ENCODE results near the gene CELA3B.
"Not testable (repeated sequence)": the region's sequence is repeated elsewhere in the genome, so short reads cannot be mapped to it uniquely, and the experiment has no call there.

CELA3B gene

DNA sequence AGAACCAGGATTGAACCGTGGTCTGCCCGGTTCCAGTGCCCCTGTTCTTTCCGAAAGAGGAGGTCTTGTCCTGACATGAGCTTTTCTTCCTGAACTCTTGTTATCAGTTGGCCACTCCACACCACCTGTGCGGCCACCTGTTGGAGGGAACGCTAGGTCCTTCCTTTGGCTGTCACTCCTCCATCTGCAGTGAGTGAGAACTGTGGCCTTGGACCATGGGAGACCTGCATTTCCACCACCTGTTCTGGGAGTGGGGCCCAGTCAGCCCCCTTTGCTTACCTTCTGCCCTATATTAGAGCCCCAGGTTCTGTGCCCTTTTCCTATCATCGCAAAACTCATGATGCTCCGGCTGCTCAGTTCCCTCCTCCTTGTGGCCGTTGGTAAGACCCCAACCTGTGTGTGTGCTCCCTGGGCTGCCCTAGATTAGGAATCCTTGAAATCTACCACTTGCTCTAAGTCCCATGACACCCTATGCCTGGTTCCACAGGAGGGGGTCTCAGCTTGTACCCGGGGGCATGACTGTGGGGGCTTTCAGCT is at the start of gene CELA3B:
Gene CELA3B (plus strand): TSS at position 320 of the 537 bp plus-strand sequence. CDS start 18 bp downstream, at position 338.
- not testable (repeated sequence) for H3K9me3 ChIP-seq (ENCODE audit: control insufficient read depth, low read length); H3K27me3 ChIP-seq (ENCODE audit: control insufficient read depth, insufficient read depth, low read length); H3K9ac ChIP-seq (ENCODE audit: low read length); H3K36me3 ChIP-seq (ENCODE audit: control insufficient read depth, insufficient read depth, low read length); H3K4me3 ChIP-seq (ENCODE audit: low read length); H3K4me1 ChIP-seq (ENCODE audit: control insufficient read depth, insufficient read depth, low read length)

GRCh38 chr1:21927533-21928237 is 49.1 kb upstream of the CELA3B start:
- peak overlapping the region; percentile 6 for H3K9ac ChIP-seq (ENCODE audit: low read length)
- H3K9me3 ChIP-seq (ENCODE audit: control insufficient read depth, low read length) = no peaks in the 10 kb centered on the region
- H3K4me3 ChIP-seq (ENCODE audit: low read length) = no peak overlapping the region
- H3K36me3 ChIP-seq (ENCODE audit: control insufficient read depth, insufficient read depth, low read length) = no peaks in the 10 kb centered on the region
- no peaks in the 10 kb centered on the region for H3K27me3 ChIP-seq (ENCODE audit: control insufficient read depth, insufficient read depth, low read length)
- H3K4me1 ChIP-seq (ENCODE audit: control insufficient read depth, insufficient read depth, low read length) = peaks cover 72% of the 10 kb centered on the region

- Histone ChIP-seq H3K4me1 (ENCODE audit: control insufficient read depth, insufficient read depth, low read length) (peaks cover 86% of the 10 kb centered on the region), H3K36me3 (ENCODE audit: control insufficient read depth, insufficient read depth, low read length) (no peaks in the 10 kb centered on the region), H3K9me3 (ENCODE audit: control insufficient read depth, low read length) (no peaks in the 10 kb centered on the region), H3K4me3 (ENCODE audit: low read length) (no peak overlapping the region), H3K9ac (ENCODE audit: low read length) (no peak overlapping the region), H3K27me3 (ENCODE audit: control insufficient read depth, insufficient read depth, low read length) (no peaks in the 10 kb centered on the region)
Observed at GRCh38 chr1:21930080-21930571, 46.7 kb upstream of the CELA3B start.

DNA sequence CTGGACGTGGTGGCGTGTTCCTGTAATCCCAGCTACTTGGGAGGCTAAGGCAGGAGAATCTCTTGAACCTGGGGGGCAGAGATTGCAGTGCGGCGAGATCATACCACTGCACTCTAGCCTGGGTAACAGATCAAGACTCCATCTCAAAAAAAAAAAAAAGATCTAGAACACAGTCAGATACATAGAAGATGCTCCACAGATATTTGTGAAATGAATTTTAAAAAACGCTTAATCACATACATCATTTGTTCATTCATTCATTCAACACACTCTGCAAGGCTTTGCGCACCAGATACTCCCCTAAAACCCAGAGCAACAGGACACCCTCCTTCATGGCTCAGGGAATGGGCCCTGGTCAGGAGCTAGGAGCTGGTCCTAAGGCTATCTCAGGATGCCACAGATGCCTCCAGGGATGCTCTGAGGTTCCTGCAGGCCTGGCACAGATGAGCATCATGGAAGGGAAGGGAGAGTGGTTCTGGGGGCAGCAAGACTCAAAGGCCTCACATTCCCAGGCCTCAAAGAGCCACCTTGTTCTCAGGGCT is 46.1 kb upstream of the CELA3B start:
- Histone ChIP-seq H3K27me3 (ENCODE audit: control insufficient read depth, insufficient read depth, low read length) (no peaks in the 10 kb centered on the region), H3K4me3 (ENCODE audit: low read length) (no peak overlapping the region), H3K9ac (ENCODE audit: low read length) (no peak overlapping the region), H3K36me3 (ENCODE audit: control insufficient read depth, insufficient read depth, low read length) (no peaks in the 10 kb centered on the region), H3K9me3 (ENCODE audit: control insufficient read depth, low read length) (no peaks in the 10 kb centered on the region), H3K4me1 (ENCODE audit: control insufficient read depth, insufficient read depth, low read length) (peaks cover 86% of the 10 kb centered on the region)

GRCh38 chr1:21931171-21932093 is 45.4 kb upstream of the CELA3B start:
- Histone ChIP-seq H3K4me1 (ENCODE audit: control insufficient read depth, insufficient read depth, low read length) (peaks cover 81% of the 10 kb centered on the region), H3K9ac (ENCODE audit: low read length) (peak overlapping the region; percentile 64), H3K9me3 (ENCODE audit: control insufficient read depth, low read length) (no peaks in the 10 kb centered on the region), H3K36me3 (ENCODE audit: control insufficient read depth, insufficient read depth, low read length) (no peaks in the 10 kb centered on the region), H3K4me3 (ENCODE audit: low read length) (no peak overlapping the region), H3K27me3 (ENCODE audit: control insufficient read depth, insufficient read depth, low read length) (no peaks in the 10 kb centered on the region)

DNA sequence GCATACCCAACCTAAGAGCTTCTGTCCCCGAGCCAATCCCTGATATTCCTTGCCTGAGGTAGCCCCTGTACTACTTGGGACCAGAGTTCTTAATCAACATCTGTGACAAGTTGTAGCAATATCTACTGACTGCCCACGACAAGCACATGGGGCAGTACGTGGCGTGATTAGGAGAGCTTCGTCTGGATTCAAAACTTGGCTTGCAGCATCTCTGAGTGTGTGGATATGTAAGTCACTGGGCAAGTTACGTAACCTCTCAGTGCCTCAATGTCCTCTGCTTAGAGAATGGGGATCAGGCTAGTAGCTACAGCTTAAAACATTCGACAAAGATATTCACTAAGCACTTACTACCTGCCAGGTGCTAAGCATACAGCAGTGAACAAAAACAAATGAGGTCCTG is 44.7 kb upstream of the CELA3B start:
- H3K4me1 ChIP-seq (ENCODE audit: control insufficient read depth, insufficient read depth, low read length) = peaks cover 74% of the 10 kb centered on the region
- H3K4me3 ChIP-seq (ENCODE audit: low read length) = no peak overlapping the region
- H3K36me3 ChIP-seq (ENCODE audit: control insufficient read depth, insufficient read depth, low read length) = no peaks in the 10 kb centered on the region
- H3K9me3 ChIP-seq (ENCODE audit: control insufficient read depth, low read length) = no peaks in the 10 kb centered on the region
- H3K9ac ChIP-seq (ENCODE audit: low read length) = peak overlapping the region; percentile 64
- H3K27me3 ChIP-seq (ENCODE audit: control insufficient read depth, insufficient read depth, low read length) = no peaks in the 10 kb centered on the region

- Histone ChIP-seq H3K9ac (ENCODE audit: low read length) (peak overlapping the region; percentile 64), H3K27me3 (ENCODE audit: control insufficient read depth, insufficient read depth, low read length) (no peaks in the 10 kb centered on the region), H3K4me1 (ENCODE audit: control insufficient read depth, insufficient read depth, low read length) (peaks cover 72% of the 10 kb centered on the region), H3K36me3 (ENCODE audit: control insufficient read depth, insufficient read depth, low read length) (no peaks in the 10 kb centered on the region), H3K9me3 (ENCODE audit: control insufficient read depth, low read length) (no peaks in the 10 kb centered on the region), H3K4me3 (ENCODE audit: low read length) (peak overlapping the region; percentile 1)
Observed at GRCh38 chr1:21933397-21934248, 43.2 kb upstream of the CELA3B start.

GRCh38 chr1:21935393-21935804 is 41.4 kb upstream of the CELA3B start:
- Histone ChIP-seq H3K4me1 (ENCODE audit: control insufficient read depth, insufficient read depth, low read length) (peaks cover 78% of the 10 kb centered on the region), H3K4me3 (ENCODE audit: low read length) (peak overlapping the region; percentile 51)

DNA sequence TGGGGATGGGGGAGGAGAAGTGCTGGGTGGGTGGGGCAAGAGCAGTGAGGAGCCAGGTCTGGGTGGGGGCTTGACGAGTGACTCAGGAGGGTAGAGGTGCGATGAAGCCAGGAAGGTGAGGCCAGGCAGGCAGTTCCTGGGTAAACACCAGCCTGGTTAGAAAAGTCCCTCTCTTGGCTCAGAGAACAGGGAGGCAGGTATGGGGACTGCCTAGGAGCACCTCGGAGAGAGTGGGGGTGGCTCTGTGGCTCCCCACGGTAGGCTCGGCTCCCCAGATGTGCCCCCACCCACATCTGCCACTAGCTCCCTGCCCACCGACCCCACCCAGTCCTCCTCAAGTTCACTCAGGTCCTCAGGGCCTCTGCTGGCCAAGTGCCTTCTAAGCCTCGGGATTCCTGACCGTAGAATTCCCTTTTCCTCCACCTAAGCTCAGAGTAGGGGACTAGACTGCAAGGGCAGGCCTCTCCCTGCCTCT is 40.9 kb upstream of the CELA3B start:
- H3K9me3 ChIP-seq (ENCODE audit: control insufficient read depth, low read length) = no peaks in the 10 kb centered on the region
- H3K9ac ChIP-seq (ENCODE audit: low read length) = peak overlapping the region; percentile 72
- H3K4me1 ChIP-seq (ENCODE audit: control insufficient read depth, insufficient read depth, low read length) = peaks cover 73% of the 10 kb centered on the region
- no peaks in the 10 kb centered on the region for H3K36me3 ChIP-seq (ENCODE audit: control insufficient read depth, insufficient read depth, low read length)
- H3K27me3 ChIP-seq (ENCODE audit: control insufficient read depth, insufficient read depth, low read length) = no peaks in the 10 kb centered on the region
- peak overlapping the region; percentile 51 for H3K4me3 ChIP-seq (ENCODE audit: low read length)

More at GRCh38 chr1:21935393-21935804, 41.4 kb upstream of the CELA3B start:
- Histone ChIP-seq H3K36me3 (ENCODE audit: control insufficient read depth, insufficient read depth, low read length) (no peaks in the 10 kb centered on the region), H3K27me3 (ENCODE audit: control insufficient read depth, insufficient read depth, low read length) (no peaks in the 10 kb centered on the region), H3K9ac (ENCODE audit: low read length) (peak overlapping the region; percentile 72), H3K9me3 (ENCODE audit: control insufficient read depth, low read length) (no peaks in the 10 kb centered on the region)

DNA sequence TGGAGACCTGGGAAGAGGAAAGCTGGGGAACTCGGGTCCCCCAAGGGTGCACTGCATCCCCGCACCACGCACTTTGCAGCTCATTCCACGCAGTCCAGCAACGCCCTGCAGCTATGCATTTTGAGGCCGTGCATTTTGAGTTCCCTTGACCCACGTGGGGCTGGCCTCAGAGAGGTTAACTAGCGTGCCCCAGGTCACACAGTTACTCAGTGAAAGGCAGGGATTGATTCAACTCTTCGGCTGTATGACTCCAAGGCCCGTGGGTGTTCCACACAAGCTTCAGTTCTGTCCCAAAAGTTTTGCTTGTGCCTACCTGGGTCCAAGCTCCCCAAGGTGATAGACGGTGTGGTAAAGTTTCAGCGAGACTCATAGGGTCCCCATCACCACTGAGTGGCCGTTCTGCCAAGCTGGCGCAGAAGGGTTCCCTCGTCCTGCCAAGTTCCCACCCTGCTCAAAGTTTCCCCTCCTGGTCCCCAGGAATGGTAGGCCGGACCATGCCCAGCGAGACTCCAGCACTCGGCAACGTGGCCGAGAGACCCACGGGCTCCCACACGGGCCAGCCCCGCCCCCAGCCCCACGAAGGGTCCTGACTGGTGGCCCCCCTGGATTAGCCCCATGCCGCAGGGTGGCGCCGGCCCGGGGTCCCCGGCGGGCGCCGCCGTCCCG is 40.3 kb upstream of the CELA3B start:
- no peaks in the 10 kb centered on the region for H3K27me3 ChIP-seq (ENCODE audit: control insufficient read depth, insufficient read depth, low read length)
- H3K4me3 ChIP-seq (ENCODE audit: low read length) = peak overlapping the region; percentile 51
- peak overlapping the region; percentile 72 for H3K9ac ChIP-seq (ENCODE audit: low read length)
- no peaks in the 10 kb centered on the region for H3K36me3 ChIP-seq (ENCODE audit: control insufficient read depth, insufficient read depth, low read length)
- peaks cover 70% of the 10 kb centered on the region for H3K4me1 ChIP-seq (ENCODE audit: control insufficient read depth, insufficient read depth, low read length)
- H3K9me3 ChIP-seq (ENCODE audit: control insufficient read depth, low read length) = no peaks in the 10 kb centered on the region

DNA sequence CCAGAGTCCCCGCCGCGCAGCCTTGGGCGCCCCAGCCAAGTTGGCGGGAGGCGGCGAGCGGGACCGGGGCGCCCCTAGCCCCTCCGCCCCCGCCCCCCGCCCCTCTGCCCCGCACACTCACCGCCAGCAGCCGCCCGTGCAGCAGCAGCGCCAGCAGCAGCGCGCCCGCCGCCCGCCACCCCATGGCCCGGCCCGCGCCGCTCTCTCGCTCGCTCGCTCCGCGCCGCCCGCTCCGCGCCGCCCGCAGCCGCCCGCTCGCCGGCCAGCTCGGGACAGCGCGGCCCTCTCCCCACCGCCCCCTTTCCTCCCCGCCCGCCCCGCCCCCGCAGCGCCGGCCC is 39.8 kb upstream of the CELA3B start, which contains the start of gene HSPG2:
Gene HSPG2 (minus strand): TSS at position 277 of the 338 bp plus-strand sequence. CDS start 93 bp downstream, at position 184.
- peak within 1 kb of the TSS; percentile 72 for H3K9ac ChIP-seq (ENCODE audit: low read length)
- H3K9me3 ChIP-seq (ENCODE audit: control insufficient read depth, low read length) = no peaks in the 10 kb centered on the region
- peaks cover 70% of the 10 kb centered on the region for H3K4me1 ChIP-seq (ENCODE audit: control insufficient read depth, insufficient read depth, low read length)
- H3K4me3 ChIP-seq (ENCODE audit: low read length) = peak within 1 kb of the TSS; percentile 51
- no peaks in the 10 kb centered on the region for H3K27me3 ChIP-seq (ENCODE audit: control insufficient read depth, insufficient read depth, low read length)
- H3K36me3 ChIP-seq (ENCODE audit: control insufficient read depth, insufficient read depth, low read length) = no peaks in the 10 kb centered on the region

Measured in mucosa of stomach (tissue), 1 donor.